ENCODE measurements around the gene TTC34. TPM values are rescaled to one million over a fixed set of nuclear protein-coding genes. Genes with fewer than 3 reads are reported as not detected.
"Not testable (repeated sequence)": the region's sequence is repeated elsewhere in the genome, so short reads cannot be mapped to it uniquely, and the experiment has no call there.

TTC34 gene
- total RNA-seq, 1 experiment from 2014 or later: 1.3 TPM

DNA sequence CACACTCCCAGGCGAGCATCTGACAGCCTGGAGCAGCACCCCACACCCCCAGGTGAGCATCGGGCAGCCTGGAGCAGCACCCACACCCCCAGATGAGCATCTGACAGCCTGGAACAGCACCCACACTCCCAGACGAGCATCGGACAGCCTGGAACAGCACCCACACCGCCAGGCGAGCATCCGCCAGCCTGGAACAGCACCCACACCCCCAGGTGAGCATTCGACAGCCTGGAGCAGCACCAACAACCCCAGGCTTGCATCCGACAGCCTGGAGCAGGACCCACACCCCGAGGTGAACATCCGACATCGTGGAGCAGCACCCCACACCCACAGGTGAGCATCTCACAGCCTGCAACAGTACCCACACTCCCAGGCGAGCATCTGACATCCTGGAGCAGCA, 42.1 kb downstream of the TTC34 start:
- POLR2A ChIA-PET; H4K20me1 ChIP-seq (ENCODE audit: insufficient read depth); H3K4me3 ChIP-seq (replicated peaks in 1 of 2; ENCODE audit: low read depth in 1 of 2, low read length in 2 of 2); H3K4me1 ChIP-seq (ENCODE audit: control insufficient read depth in 1 of 2, insufficient read depth in 2 of 2, low read length in 2 of 2); H3K79me2 ChIP-seq (ENCODE audit: insufficient read depth, low read length); H3K9me2 ChIP-seq (ENCODE audit: insufficient read depth); RAD21 ChIA-PET (ENCODE audit: low non-redundant PET in 1 of 2, low total read pairs in 2 of 2, uncharacterized antibody in 2 of 2, unreplicated experiment in 2 of 2); intact Hi-C loops (cut with micrococcal nuclease); H3K9ac ChIP-seq (ENCODE audit: low read length); CTCF ChIA-PET; DNase-seq (ENCODE audit: low read depth, low spot score); H3K27ac ChIP-seq (ENCODE audit: low read depth, low read length); H3K4me2 ChIP-seq (ENCODE audit: low read length); H3K9me3 ChIP-seq (ENCODE audit: control insufficient read depth in 1 of 2, insufficient read depth in 1 of 2, low read depth in 1 of 2, low read length in 2 of 2); BruUV-seq (replicated peaks); H3K27me3 ChIP-seq (ENCODE audit: insufficient read depth, low read length); ATAC-seq; H2AFZ ChIP-seq (ENCODE audit: low read depth, low read length, poor library complexity, severe bottlenecking); H3K36me3 ChIP-seq (ENCODE audit: control insufficient read depth in 1 of 2, insufficient read depth in 2 of 2, low read length in 2 of 2): not testable (repeated sequence)

DNA sequence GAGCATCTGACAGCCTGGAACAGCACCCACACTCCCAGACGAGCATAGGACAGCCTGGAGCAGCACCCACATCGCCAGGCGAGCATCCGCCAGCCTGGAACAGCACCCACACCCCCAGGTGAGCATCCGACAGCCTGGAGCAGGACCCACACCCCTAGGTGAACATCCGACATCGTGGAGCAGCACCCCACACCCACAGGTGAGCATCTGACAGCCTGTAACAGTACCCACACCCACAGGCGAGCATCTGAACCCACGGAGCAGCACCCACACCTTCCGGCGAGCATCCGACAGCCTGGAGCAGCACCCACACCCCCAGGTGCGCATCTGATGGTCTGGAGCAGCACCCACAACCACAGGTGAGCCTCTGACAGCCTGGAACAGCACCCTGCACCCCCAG, 44.0 kb downstream of the TTC34 start:
- H3K9me3 ChIP-seq (ENCODE audit: control insufficient read depth in 1 of 2, insufficient read depth in 1 of 2, low read depth in 1 of 2, low read length in 2 of 2); H3K27me3 ChIP-seq (ENCODE audit: insufficient read depth, low read length); ATAC-seq; POLR2A ChIA-PET; H3K36me3 ChIP-seq (ENCODE audit: control insufficient read depth in 1 of 2, insufficient read depth in 2 of 2, low read length in 2 of 2); H3K4me1 ChIP-seq (ENCODE audit: control insufficient read depth in 1 of 2, insufficient read depth in 2 of 2, low read length in 2 of 2); H2AFZ ChIP-seq (ENCODE audit: low read depth, low read length, poor library complexity, severe bottlenecking); DNase-seq (ENCODE audit: low read depth, low spot score); H3K79me2 ChIP-seq (ENCODE audit: insufficient read depth, low read length); H4K20me1 ChIP-seq (ENCODE audit: insufficient read depth); CTCF ChIA-PET; BruUV-seq (replicated peaks); H3K9me2 ChIP-seq (ENCODE audit: insufficient read depth); intact Hi-C loops (cut with micrococcal nuclease); H3K4me3 ChIP-seq (replicated peaks in 1 of 2; ENCODE audit: low read depth in 1 of 2, low read length in 2 of 2); H3K4me2 ChIP-seq (ENCODE audit: low read length); H3K9ac ChIP-seq (ENCODE audit: low read length); H3K27ac ChIP-seq (ENCODE audit: low read depth, low read length); RAD21 ChIA-PET (ENCODE audit: low non-redundant PET in 1 of 2, low total read pairs in 2 of 2, uncharacterized antibody in 2 of 2, unreplicated experiment in 2 of 2): not testable (repeated sequence)

DNA sequence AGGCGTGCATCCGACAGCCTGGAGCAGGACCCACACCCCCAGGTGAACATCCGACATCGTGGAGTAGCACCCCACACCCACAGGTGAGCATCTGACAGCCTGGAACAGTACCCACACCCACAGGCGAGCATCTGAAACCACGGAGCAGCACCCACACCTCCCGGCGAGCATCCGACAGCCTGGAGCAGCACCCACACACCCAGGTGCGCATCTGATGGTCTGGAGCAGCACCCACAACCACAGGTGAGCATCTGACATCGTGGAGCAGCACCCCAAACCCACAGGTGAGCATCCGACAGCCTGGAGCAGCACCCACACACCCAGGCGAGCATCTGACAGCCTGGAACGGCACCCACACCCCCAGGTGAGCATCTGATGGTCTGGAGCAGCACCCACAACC, 46.1 kb downstream of the TTC34 start:
- H2AFZ ChIP-seq (ENCODE audit: low read depth, low read length, poor library complexity, severe bottlenecking); POLR2A ChIA-PET; H4K20me1 ChIP-seq (ENCODE audit: insufficient read depth); intact Hi-C loops (cut with micrococcal nuclease); H3K27me3 ChIP-seq (ENCODE audit: insufficient read depth, low read length); H3K9me2 ChIP-seq (ENCODE audit: insufficient read depth); H3K9me3 ChIP-seq (ENCODE audit: control insufficient read depth in 1 of 2, insufficient read depth in 1 of 2, low read depth in 1 of 2, low read length in 2 of 2); H3K4me3 ChIP-seq (replicated peaks in 1 of 2; ENCODE audit: low read depth in 1 of 2, low read length in 2 of 2); BruUV-seq (replicated peaks); ATAC-seq; CTCF ChIA-PET; H3K79me2 ChIP-seq (ENCODE audit: insufficient read depth, low read length); H3K4me1 ChIP-seq (ENCODE audit: control insufficient read depth in 1 of 2, insufficient read depth in 2 of 2, low read length in 2 of 2); H3K36me3 ChIP-seq (ENCODE audit: control insufficient read depth in 1 of 2, insufficient read depth in 2 of 2, low read length in 2 of 2); H3K27ac ChIP-seq (ENCODE audit: low read depth, low read length); DNase-seq (ENCODE audit: low read depth, low spot score); RAD21 ChIA-PET (ENCODE audit: low non-redundant PET in 1 of 2, low total read pairs in 2 of 2, uncharacterized antibody in 2 of 2, unreplicated experiment in 2 of 2); H3K4me2 ChIP-seq (ENCODE audit: low read length); H3K9ac ChIP-seq (ENCODE audit: low read length): not testable (repeated sequence)

DNA sequence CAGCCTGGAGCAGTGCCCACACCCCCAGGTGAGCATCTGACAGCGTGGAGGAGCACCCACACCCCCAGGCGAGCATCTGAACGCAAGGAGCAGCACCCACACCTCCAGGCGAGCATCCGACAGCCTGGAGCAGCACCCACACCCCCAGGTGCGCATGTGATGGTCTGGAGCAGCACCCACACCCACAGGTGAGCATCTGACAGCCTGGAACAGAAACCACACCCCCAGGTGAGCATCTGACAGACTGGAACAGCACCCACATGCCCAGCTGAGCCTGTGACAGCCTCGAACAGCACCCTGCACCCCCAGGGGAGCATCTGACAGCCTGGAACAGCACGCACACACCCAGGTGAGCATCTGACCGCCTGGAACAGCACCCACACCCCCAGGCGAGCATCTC, 46.9 kb downstream of the TTC34 start:
- H3K36me3 ChIP-seq (ENCODE audit: control insufficient read depth in 1 of 2, insufficient read depth in 2 of 2, low read length in 2 of 2); H4K20me1 ChIP-seq (ENCODE audit: insufficient read depth); RAD21 ChIA-PET (ENCODE audit: low non-redundant PET in 1 of 2, low total read pairs in 2 of 2, uncharacterized antibody in 2 of 2, unreplicated experiment in 2 of 2); H3K9me2 ChIP-seq (ENCODE audit: insufficient read depth); H3K27ac ChIP-seq (ENCODE audit: low read depth, low read length); H3K79me2 ChIP-seq (ENCODE audit: insufficient read depth, low read length); BruUV-seq (replicated peaks); H3K9me3 ChIP-seq (ENCODE audit: control insufficient read depth in 1 of 2, insufficient read depth in 1 of 2, low read depth in 1 of 2, low read length in 2 of 2); ATAC-seq; CTCF ChIA-PET; DNase-seq (ENCODE audit: low read depth, low spot score); H3K4me2 ChIP-seq (ENCODE audit: low read length); H2AFZ ChIP-seq (ENCODE audit: low read depth, low read length, poor library complexity, severe bottlenecking); intact Hi-C loops (cut with micrococcal nuclease); H3K4me3 ChIP-seq (replicated peaks in 1 of 2; ENCODE audit: low read depth in 1 of 2, low read length in 2 of 2); H3K27me3 ChIP-seq (ENCODE audit: insufficient read depth, low read length); H3K9ac ChIP-seq (ENCODE audit: low read length); H3K4me1 ChIP-seq (ENCODE audit: control insufficient read depth in 1 of 2, insufficient read depth in 2 of 2, low read length in 2 of 2); POLR2A ChIA-PET: not testable (repeated sequence)

- H3K4me1 ChIP-seq (ENCODE audit: control insufficient read depth in 1 of 2, insufficient read depth in 2 of 2, low read length in 2 of 2); H3K4me3 ChIP-seq (replicated peaks in 1 of 2; ENCODE audit: low read depth in 1 of 2, low read length in 2 of 2); BruUV-seq (replicated peaks); CTCF ChIA-PET; H4K20me1 ChIP-seq (ENCODE audit: insufficient read depth); intact Hi-C loops (cut with micrococcal nuclease); H3K4me2 ChIP-seq (ENCODE audit: low read length); H3K9me3 ChIP-seq (ENCODE audit: control insufficient read depth in 1 of 2, insufficient read depth in 1 of 2, low read depth in 1 of 2, low read length in 2 of 2); POLR2A ChIA-PET; H3K27me3 ChIP-seq (ENCODE audit: insufficient read depth, low read length); RAD21 ChIA-PET (ENCODE audit: low non-redundant PET in 1 of 2, low total read pairs in 2 of 2, uncharacterized antibody in 2 of 2, unreplicated experiment in 2 of 2); H2AFZ ChIP-seq (ENCODE audit: low read depth, low read length, poor library complexity, severe bottlenecking); H3K9ac ChIP-seq (ENCODE audit: low read length); H3K9me2 ChIP-seq (ENCODE audit: insufficient read depth); H3K27ac ChIP-seq (ENCODE audit: low read depth, low read length); DNase-seq (ENCODE audit: low read depth, low spot score); H3K36me3 ChIP-seq (ENCODE audit: control insufficient read depth in 1 of 2, insufficient read depth in 2 of 2, low read length in 2 of 2); ATAC-seq; H3K79me2 ChIP-seq (ENCODE audit: insufficient read depth, low read length): not testable (repeated sequence)
Measured at GRCh38 chr1:2752503-2752902, 49.0 kb downstream of the TTC34 start.
